Pancreas (tissue), 10 donors: Measurements from ENCODE around the gene TRPM1. TPM values are rescaled to one million over a fixed set of nuclear protein-coding genes. Genes with fewer than 3 reads are reported as not detected.

Source experiments
- ATAC-seq, 4 donors: fragments of 200-7000 bp; cut with Tn5 transposase; one replicate each; pipeline versions ENCODE4 v1.8.0 to v1.9.1; 2020; ENCODE audit warnings: mild to moderate bottlenecking in 4 of 4, moderate library complexity in 4 of 4
- DNase-seq, 6 donors: peaks; one replicate each; pipeline ENCODE4 v3.0.0-alpha.2; 2020
- FAIRE-seq: peaks from 2 replicates; lab custom pipeline; 2012; peaks lifted over from hg19 to GRCh38; lab: Jason Lieb, UNC
- H3K27ac ChIP-seq, 4 donors: fragments of 200-600 bp; sonication (generic); 1 replicate in 3 of 4; 2 replicates in 1 of 4; pipeline versions ENCODE4 v1.5.0 to v1.8.0; 2020
- H3K27me3 ChIP-seq, 4 donors: fragments of 200-600 bp; one replicate each; pipeline ENCODE4 v1.8.0; 2021
- H3K36me3 ChIP-seq, 3 donors: fragments of 200-600 bp; sonication (generic) in 1 of 3; one replicate each; pipeline versions ENCODE4 v1.5.0 to v1.8.0; 2020 to 2021
- H3K4me1 ChIP-seq, 3 donors: fragments of 200-600 bp; one replicate each; pipeline ENCODE4 v1.8.0; 2021
- H3K4me3 ChIP-seq, 4 donors: fragments of 200-600 bp; sonication (generic) in 2 of 4; one replicate each; pipeline versions ENCODE4 v1.5.0 to v1.8.0; 2020 to 2021
- H3K9me3 ChIP-seq, 4 donors: fragments of 200-600 bp; one replicate each; pipeline ENCODE4 v1.8.0; 2021
- CTCF ChIP-seq, 4 donors: fragments of 200-600 bp; sonication (generic) in 3 of 4; IDR thresholded peaks; one replicate each; pipeline versions ENCODE4 v1.5.0 to v1.8.0; 2021; ENCODE audit warnings: antibody characterized with exemption in 4 of 4
- WGBS, 2 donors: extraction: QIAGEN DNeasy Blood & Tissue Kit; methylation state at CpG; one replicate each; pipeline ENCODE4 v1.1.7; 2013; 5-methylcytosine and 5-hydroxymethylcytosine counted together
- intact Hi-C, 3 donors: fragments of 100-400 bp; cut with DNase I; formaldehyde crosslinking; loops; one replicate each; pipeline versions ENCODE4 v1.11.1 to v1.14.2; 2022
- polyA plus RNA-seq, 2 donors: library from polyadenylated mRNA; stranded (reverse); fragments of 200-250 nt; gene quantifications; one replicate each; pipeline ENCODE4 v1.2.3, GENCODE V29; 2013
- total RNA-seq, 6 donors: library from RNA; stranded (reverse); fragmentation: NEBNext Ultra II Directional in 4 of 6; extraction: Animal tissue kit (Norgen Biotek cat#: 25700) in 4 of 6; gene quantifications; one replicate each; pipeline versions ENCODE4 v1.2.1 to v1.2.4, GENCODE V29; 2021 to 2023
- donor health status: healthy with polysubstance abuse.
- donor health status: DM: no; HTN: no; CAD: no; lungs with moderate emphysema.
- donor health status: DM: no; HTN: no; CAD: no.
- donor health status: control.
- donor health status: control.
- donor health status: Bipolar disorder and iron deficiency.
- donor health status: DM: yes; HTN: yes; CAD: no.
- donor health status: DM: no; HTN: no; CAD: no.
- donor health status: DM: no; HTN: no; CAD: no.
- donor health status: DM: yes; HTN: yes; CAD: no.

TRPM1 gene
- total and polyA plus RNA-seq, 8 donors: 0.04 TPM; not detected in 7

- Histone ChIP-seq H3K9me3 (no peaks in the 10 kb centered on the region), H3K27me3 (no peaks in the 10 kb centered on the region), H3K36me3 (no peaks in the 10 kb centered on the region), H3K27ac (no peak overlapping the region), H3K4me3 (no peak overlapping the region), H3K4me1 (no peaks in the 10 kb centered on the region)
- TF ChIP-seq CTCF (IDR thresholded peaks at IDR 0.05): no peak
- no peak for ATAC-seq
- DNase-seq: no peak
- intact Hi-C loops: no loop called here
- 79 to 81% methylated on average over 5 of the region's 5 CpGs for WGBS, 2 donors
- no peak for FAIRE-seq
Observed at GRCh38 chr15:31023841-31024240, 77.7 kb downstream of the TRPM1 start.

DNA sequence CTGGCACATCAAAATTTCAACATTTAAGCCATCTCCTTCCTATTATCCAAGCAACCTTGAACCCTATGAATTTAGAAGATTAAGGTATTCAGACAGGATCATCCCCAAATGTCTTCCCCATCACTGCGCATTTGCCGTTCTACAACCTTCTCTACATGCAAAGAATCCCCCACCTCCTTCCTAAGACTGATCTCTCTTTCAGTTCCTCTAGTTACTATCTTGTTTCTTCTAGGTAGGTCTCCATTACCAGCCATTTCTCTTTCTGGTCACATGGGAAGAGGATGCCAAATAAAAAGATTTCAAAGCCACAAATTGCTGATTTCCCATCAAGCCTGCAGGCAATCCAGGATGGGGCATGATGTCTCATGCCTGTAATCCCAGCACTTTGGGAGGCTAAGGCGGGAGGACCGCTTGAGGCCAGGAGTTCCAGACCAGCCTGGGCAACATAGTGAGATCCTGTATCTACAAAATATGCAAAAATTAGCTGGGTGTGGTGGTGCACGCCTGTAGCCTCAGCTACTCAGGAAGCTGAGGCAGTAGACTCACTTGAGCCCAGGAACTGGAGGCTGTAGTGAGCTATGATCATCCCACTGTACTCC lies 80.4 kb downstream of the TRPM1 start:
- no peaks in the 10 kb centered on the region for H3K4me1 ChIP-seq
- no peak for TF ChIP-seq CTCF (IDR thresholded peaks at IDR 0.05)
- no peak overlapping the region for H3K4me3 ChIP-seq
- no peak overlapping the region for H3K27ac ChIP-seq
- no peaks in the 10 kb centered on the region for H3K27me3 ChIP-seq
- no peak for ATAC-seq
- no peak for FAIRE-seq
- intact Hi-C loops: no loop called here
- H3K36me3 ChIP-seq: no peaks in the 10 kb centered on the region
- WGBS, 2 donors: 91 to 98% methylated on average over 5 of the region's 5 CpGs
- H3K9me3 ChIP-seq: no peaks in the 10 kb centered on the region
- DNase-seq: no peak

GRCh38 chr15:31020542-31020941 lies 81.0 kb downstream of the TRPM1 start:
- Histone ChIP-seq H3K27me3 (no peaks in the 10 kb centered on the region), H3K36me3 (no peaks in the 10 kb centered on the region), H3K9me3 (no peaks in the 10 kb centered on the region), H3K27ac (no peak overlapping the region), H3K4me1 (no peaks in the 10 kb centered on the region), H3K4me3 (no peak overlapping the region)
- DNase-seq (no peak), ATAC-seq (no peak), FAIRE-seq (no peak)
- no peak for TF ChIP-seq CTCF (IDR thresholded peaks at IDR 0.05)
- intact Hi-C loops: no loop called here
- WGBS, 2 donors: 79 to 93% methylated on average over 5 of the region's 5 CpGs

GRCh38 chr15:31019986-31020385 lies 81.5 kb downstream of the TRPM1 start:
- no peak overlapping the region for H3K4me3 ChIP-seq
- intact Hi-C loops: no loop called here
- H3K27me3 ChIP-seq: no peaks in the 10 kb centered on the region
- no peak overlapping the region for H3K27ac ChIP-seq
- DNase-seq: no peak
- no peak for TF ChIP-seq CTCF (IDR thresholded peaks at IDR 0.05)
- FAIRE-seq: no peak
- no peaks in the 10 kb centered on the region for H3K4me1 ChIP-seq
- H3K36me3 ChIP-seq: no peaks in the 10 kb centered on the region
- WGBS, 2 donors: 69 to 75% methylated on average over 3 of the region's 3 CpGs
- no peaks in the 10 kb centered on the region for H3K9me3 ChIP-seq
- no peak for ATAC-seq

GRCh38 chr15:31017311-31017710 lies 84.2 kb downstream of the TRPM1 start:
- no peak for TF ChIP-seq CTCF (IDR thresholded peaks at IDR 0.05)
- Histone ChIP-seq H3K36me3 (no peaks in the 10 kb centered on the region), H3K4me1 (no peaks in the 10 kb centered on the region), H3K27ac (no peak overlapping the region), H3K4me3 (no peak overlapping the region), H3K9me3 (no peaks in the 10 kb centered on the region), H3K27me3 (no peaks in the 10 kb centered on the region)
- FAIRE-seq: no peak
- DNase-seq: no peak
- intact Hi-C loops: no loop called here
- no peak for ATAC-seq
- 61 to 72% methylated on average over 1 of the region's 1 CpG for WGBS, 2 donors
